GM12801 (cell line): ENCODE measurements around the gene SLC34A3.

Experiments used
- CTCF ChIP-seq: IDR thresholded peaks from one replicate; pipeline ENCODE4 v1.5.1; 2011; ENCODE audit warnings: control low read depth; ENCODE audit not compliant: insufficient read length; ENCODE audit errors: extremely low read depth

Gene SLC34A3

GRCh38 chr9:137235424-137236237, 4.9 kb downstream of the SLC34A3 start:
- TF ChIP-seq CTCF, result no peak

GRCh38 chr9:137236238-137236935, 5.7 kb downstream of the SLC34A3 start:
- TF ChIP-seq CTCF, result no peak

GRCh38 chr9:137236936-137237421, 6.3 kb downstream of the SLC34A3 start:
- no peak for TF ChIP-seq CTCF

GRCh38 chr9:137237759-137238726, 7.3 kb downstream of the SLC34A3 start:
- TF ChIP-seq CTCF, result no peak

- no peak for TF ChIP-seq CTCF
These were observed 9.7 kb downstream of the SLC34A3 start for GRCh38 chr9:137240318-137240840.

GRCh38 chr9:137240841-137241489, 10.3 kb downstream of the SLC34A3 start, which contains the start of gene TUBB4B:
Gene TUBB4B, plus strand, starts transcription at chr9:137241287. Its CDS starts 74 bp downstream, at chr9:137241361.
- TF ChIP-seq CTCF, result no peak
